HG03469 (cell line): ENCODE measurements around the gene MEX3D.
A peak's percentile ranks its signal among the peaks of the same experiment; 100 is the strongest.

Experiments
- ATAC-seq: cut with Tn5 transposase; IDR thresholded peaks from one replicate; pipeline ENCODE4 v1.9.1; 2021; ENCODE audit warnings: mild to moderate bottlenecking, moderate library complexity, moderate number of reproducible peaks; ENCODE audit not compliant: unreplicated experiment

The MEX3D gene

DNA sequence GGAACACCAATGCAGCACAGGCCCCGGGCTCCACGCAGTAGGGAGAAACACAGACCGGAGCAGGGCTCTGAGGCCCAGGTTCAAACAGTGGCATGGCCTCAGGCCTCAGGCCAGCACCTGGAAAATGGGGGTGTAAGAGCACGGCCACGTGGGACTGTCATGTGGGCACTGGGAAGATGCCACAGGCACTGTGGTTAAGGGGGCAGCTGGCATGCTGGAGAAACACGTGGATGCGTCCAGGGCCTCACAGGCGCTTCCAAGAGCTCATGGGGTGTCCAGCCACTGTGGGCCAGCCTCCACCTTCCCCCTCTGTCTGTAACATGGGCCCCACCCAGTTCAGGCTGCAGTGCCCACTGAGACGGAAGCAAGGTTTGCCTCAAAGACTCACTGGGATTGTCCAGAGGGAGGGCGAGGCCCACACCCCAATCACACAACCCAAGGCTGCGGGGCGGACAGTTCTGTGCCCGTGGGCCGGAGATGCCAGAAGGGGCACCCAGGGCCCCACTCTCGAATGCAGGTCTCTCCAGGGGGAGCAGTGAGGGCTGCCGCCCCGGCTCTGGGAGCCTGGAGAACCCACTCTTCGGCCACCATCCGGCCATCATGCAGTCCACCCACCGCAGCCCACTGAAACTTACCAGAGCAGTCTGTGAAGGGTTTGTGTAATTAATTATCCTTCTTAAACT is 30.8 kb upstream of the MEX3D start:
- no peak for ATAC-seq

- ATAC-seq: no peak
Measured at GRCh38 chr19:1593501-1593772, 25.3 kb upstream of the MEX3D start.

- peak; percentile 35 for ATAC-seq
Measured at GRCh38 chr19:1592755-1593500, 24.8 kb upstream of the MEX3D start, which contains the start of gene MBD3. TSS of gene MBD3 (minus strand) at chr19:1592865. CDS start at chr19:1592631, 234 bp downstream.

DNA sequence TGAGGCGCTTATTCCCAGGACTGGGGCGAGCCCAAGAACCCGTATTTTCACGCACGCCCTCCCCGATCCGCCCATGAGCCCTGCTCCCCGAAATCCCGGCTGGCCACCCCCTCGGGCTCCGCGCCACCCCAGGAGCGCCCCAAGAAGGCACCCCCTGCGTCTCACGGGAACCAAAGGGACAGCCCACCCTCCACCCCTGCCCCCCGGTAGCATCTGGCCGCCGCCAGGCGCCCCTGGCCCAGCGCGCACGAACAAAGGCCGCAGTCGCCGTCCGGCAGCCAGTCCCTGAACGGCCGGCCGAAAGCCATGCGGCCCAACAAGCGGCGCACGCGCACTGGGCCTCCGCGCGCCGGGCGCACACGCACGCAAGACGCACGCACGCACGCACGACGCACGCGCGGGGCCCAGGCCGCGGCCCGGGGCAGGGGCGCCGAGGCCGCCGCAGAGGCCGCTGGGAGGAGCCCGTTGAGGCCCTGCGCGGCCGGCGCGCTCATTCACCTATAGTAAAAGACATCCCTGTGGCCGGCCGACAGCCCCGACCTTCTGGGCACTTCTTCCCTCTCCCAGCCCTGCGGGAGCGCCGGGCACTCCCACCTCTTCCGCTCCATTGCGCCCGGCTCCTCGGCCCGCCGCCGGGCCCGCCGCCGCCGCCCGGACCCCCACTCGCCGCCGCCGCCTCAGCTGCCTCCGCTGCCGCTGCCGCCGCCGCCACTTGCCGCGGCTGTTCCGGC is 24.1 kb upstream of the MEX3D start:
- ATAC-seq: peak; percentile 41

- ATAC-seq: no peak
Measured at GRCh38 chr19:1591421-1592023, 23.4 kb upstream of the MEX3D start.

GRCh38 chr19:1590641-1591397 is 22.7 kb upstream of the MEX3D start:
- no peak for ATAC-seq

DNA sequence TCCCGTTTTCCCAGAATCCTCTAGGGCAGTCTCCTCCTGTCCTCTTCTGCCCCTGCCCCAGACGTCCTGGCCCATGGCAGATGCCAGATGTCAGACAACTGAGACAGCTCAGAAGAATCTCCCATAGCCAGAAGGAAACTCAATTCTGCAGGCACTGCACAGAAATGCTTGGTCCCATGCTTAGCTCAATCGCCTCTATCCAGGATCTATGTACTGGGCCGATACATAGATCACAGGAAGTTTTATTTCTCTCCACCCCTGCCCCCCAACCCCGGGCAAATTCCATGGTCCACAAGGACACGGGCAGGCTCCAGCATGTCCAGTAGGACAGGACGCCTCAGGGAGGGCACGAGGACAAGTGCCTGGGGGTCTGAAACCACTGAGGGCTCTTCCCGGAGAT is 19.7 kb upstream of the MEX3D start:
- no peak for ATAC-seq

DNA sequence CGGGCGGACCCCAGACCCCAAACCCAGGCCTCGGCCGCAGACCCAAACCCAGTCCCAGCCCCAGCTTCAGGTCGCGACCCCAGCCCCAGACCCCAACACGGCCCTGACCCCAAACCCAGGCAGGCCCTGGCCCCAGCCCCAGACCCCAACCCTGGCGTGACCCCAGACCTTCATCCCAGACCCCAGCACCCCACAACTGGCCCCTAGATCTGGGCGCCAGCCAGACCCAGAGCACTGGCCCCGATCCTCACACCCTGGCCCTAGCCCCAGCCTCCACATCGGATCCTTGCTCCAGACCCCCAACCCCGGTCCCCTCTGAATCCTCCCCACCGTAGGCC is 17.1 kb upstream of the MEX3D start:
- no peak for ATAC-seq

DNA sequence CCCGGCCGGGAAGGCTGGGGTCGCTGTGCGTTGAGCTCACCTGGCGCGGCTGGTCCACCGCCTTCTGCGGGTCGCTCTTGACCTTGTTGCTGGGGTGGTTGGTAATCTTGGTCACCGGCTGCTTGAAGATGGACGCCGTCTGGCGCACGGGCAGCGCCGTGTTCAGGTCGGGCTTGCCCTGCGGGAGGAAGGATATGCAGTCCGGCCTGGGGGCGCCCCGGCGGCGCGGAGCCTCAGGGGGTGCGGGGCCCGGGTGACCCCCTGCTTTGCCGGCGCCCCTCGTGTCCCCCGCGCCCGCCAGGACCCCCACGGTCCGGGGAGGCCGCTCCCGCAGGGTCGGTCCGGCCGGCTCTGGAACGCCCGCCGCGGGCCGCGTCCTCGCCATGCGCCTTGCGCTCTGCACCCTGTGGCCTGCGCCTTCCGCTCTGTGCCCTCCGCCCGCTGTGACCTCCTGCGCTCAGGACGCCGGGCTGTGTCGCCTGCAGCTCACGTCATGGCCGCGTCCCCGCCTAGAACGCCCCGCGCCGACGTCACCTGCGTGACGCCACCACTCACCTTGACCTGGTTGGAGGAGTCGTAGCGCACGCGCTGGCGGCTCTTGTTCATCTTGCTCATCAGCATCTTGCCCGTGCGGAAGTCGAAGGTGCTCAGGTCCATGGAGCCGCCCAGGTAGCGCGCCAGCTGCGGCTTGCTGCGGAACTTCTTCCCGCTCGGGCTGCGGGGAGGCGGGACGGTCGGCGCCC is 16.5 kb upstream of the MEX3D start:
- ATAC-seq: no peak

- ATAC-seq: no peak
Measured at GRCh38 chr19:1582201-1582600, 14.1 kb upstream of the MEX3D start.

GRCh38 chr19:1580957-1581356 is 12.8 kb upstream of the MEX3D start:
- ATAC-seq: no peak

- no peak for ATAC-seq
Measured at GRCh38 chr19:1580382-1580781, 12.3 kb upstream of the MEX3D start.

DNA sequence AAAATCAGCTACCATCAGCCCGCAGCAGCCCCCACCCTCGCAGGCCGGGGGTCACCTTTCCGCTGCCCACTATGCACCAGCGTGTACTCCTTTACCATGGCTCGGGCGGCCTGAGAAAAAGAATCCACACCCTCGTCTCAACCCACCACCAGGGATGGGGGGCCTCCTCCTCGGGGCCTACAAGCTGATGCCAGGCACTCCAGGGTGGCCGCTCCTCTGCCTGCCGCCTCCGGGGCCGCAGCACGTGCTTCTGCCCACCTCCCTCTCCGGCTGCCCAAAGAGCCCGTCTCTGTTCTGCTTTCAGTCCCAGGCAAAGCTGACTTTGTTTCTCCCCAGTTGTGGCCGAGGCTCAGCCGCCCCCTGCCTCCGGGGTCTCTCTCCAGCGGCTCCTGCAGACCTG is 11.1 kb upstream of the MEX3D start:
- ATAC-seq: no peak

- ATAC-seq: no peak
Measured at GRCh38 chr19:1577929-1578618, 9.9 kb upstream of the MEX3D start.

GRCh38 chr19:1577090-1577928 is 9.2 kb upstream of the MEX3D start:
- no peak for ATAC-seq

- no peak for ATAC-seq
Measured at GRCh38 chr19:1576242-1577089, 8.3 kb upstream of the MEX3D start.

DNA sequence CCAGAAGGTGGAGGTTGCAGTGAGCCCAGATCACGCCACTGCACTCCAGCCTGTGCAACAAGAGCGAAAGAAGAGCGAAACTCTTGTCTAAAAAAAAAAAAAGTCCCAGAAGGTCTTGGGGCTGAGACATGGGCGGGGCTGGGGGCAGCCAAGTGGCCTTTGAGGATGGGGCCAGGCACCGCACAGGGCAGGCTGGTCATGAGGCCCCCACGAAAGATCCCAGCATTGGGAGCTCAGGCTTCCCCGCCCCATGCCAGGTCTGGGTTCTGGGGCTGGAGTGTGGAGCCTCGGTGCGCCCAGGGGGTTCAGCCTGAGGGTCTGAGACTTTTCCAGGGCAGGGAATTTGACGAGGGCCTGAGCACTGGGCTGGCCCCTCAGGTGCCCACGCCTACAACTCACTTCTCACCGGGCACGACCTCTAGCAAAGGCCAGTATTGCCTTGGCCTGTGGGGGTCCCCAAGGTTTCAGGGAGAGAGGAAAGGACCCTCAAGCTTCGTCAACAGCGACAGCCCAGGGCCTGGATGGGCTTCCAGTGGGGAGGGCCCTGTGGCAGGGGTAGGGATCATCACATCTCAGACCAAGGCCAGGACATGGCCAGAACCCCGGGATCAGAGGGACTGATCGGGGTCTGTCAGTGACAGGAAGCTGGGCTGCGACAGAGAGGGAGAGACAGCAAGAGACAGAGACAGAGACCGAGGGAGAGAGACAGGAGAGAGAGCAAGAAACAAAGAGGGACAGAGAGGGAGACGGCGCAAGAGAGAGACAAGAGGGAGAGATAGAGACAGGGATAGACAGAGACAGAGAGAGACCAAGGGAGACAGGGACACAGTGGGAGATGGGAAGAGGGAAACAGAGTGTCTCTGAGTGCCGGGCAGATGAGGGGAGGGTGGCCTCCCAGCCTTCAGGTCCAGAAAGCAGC is 7.5 kb upstream of the MEX3D start:
- ATAC-seq: no peak
